GM10266 (cell line): ENCODE measurements around the gene TRHDE.

Experiments
- DNase-seq: peaks from one replicate; pipeline ENCODE4 v3.0.0; 2012; ENCODE audit errors: extremely low spot score
- TF ChIP-seq, protein P1 (sequence below): IDR thresholded peaks from 2 replicates; pipeline ENCODE4 v1.5.1; 2012; ENCODE audit warnings: mild to moderate bottlenecking, low read depth; ENCODE audit not compliant: control insufficient read depth, insufficient read depth; ENCODE audit errors: missing control alignments

TRHDE gene

DNA sequence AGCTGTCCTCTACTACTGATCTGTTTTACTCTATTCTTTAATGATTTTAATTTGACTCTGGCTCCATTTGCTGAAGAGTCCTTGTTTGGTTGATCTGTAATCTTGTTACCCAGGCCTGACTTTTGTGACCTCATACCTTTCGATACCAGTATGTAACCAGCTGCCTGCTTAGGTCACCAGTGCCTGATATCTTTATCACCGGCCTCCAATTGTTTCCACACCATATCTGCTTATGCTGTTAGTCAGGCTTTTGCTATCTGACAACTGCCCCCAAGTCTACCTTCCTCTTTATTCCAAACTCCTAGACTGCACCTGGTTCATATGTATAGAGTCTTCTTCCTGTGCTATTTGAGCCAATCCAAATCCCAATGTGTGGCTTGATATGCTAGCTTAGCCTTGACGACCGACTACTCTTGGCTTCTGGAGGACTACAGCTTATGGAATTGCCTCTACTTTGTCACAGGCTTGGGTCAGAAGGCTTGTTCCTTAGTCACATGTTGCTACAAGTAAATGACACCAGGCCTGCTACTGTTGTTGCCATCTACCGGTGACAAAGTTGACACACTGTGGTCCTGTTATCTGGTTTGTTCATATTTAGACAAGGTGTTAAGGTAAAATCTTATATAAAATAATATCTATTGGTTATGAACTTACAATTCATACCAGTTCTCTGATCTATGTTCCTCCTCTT lies 193.9 kb downstream of the TRHDE start:
- DNase-seq: no peak
- TF ChIP-seq, protein P1, sequence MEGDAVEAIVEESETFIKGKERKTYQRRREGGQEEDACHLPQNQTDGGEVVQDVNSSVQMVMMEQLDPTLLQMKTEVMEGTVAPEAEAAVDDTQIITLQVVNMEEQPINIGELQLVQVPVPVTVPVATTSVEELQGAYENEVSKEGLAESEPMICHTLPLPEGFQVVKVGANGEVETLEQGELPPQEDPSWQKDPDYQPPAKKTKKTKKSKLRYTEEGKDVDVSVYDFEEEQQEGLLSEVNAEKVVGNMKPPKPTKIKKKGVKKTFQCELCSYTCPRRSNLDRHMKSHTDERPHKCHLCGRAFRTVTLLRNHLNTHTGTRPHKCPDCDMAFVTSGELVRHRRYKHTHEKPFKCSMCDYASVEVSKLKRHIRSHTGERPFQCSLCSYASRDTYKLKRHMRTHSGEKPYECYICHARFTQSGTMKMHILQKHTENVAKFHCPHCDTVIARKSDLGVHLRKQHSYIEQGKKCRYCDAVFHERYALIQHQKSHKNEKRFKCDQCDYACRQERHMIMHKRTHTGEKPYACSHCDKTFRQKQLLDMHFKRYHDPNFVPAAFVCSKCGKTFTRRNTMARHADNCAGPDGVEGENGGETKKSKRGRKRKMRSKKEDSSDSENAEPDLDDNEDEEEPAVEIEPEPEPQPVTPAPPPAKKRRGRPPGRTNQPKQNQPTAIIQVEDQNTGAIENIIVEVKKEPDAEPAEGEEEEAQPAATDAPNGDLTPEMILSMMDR: no peak

DNA sequence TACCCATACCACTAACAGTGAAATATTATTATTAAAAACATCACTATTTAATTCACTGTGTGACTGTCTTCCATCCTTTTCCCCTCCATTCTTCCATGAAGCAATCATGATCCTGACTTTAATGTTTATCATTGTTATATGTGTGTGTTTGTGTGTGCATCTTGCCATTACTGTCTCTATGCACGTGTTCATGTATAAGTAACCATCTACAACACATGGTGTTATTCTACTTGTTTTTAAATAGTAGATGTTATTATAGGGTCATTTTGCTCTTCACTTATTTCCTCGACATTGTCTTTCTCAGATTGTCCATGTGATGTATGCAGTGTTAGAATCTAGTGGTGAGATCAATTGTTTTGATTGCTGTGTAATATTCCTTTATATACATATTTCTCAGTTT lies 195.8 kb downstream of the TRHDE start:
- DNase-seq: no peak
- TF ChIP-seq, protein P1: no peak

DNA sequence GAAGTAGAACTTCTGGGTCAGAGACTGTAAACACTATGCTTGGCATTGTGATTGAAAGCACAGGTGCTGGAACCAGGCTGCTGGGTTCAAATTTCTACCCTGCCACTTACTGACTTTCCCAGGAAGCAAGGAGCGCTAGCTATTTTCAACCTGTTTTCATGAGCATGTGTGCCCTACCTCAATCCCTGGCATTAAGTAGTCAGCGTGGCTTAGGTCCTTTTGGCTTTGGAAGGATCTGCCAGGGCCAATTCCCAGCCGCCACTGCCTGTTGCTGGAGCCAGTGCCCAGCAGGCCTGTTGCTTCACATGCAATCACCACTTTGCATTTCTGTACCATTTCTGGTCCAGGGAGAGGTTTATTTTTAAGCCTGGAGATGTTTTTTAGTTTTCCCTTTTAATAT lies 196.3 kb downstream of the TRHDE start:
- TF ChIP-seq, protein P1: no peak

DNA sequence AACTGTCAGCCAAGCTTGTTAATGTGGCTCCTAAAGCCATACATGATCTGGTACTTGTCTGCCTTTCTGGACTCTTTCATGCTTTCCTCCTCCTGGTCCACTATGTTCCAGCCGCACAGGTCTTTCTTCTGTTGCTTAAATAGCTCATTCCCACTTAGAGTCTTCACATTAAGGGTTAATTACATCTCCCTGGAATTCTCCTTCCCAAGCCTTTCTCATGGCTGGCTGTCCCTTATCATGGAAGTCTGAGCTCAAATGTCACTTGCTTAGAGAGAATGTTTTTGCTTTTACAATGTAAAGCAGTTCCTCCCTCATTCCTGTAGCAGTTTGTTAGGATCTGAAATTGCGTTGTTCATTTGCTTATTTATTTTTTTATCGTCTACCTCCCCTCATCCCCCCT lies 199.6 kb downstream of the TRHDE start:
- TF ChIP-seq, protein P1: no peak
- DNase-seq: no peak

More for the DNA sequence above, 196.3 kb downstream of the TRHDE start:
- no peak for DNase-seq

DNA sequence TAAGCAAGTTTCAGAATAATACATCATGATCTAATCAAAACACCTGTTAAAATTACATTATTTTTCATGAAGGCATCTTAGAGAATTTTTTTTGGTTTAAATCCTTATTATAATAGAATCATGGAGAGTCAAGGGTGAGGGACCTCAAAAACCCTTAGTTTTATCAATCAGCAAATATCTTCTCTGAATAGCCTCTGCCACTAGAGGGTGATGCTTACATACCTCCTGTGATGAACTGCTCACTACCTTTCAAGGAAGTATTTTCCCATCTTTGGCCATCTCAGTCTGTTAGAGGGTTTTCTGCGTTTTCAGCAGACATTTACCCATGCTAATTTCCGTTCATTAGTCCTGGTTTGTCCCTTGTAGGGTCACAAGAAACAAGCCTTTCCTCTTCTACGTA lies 200.2 kb downstream of the TRHDE start:
- TF ChIP-seq, protein P1: no peak
- DNase-seq: no peak

DNA sequence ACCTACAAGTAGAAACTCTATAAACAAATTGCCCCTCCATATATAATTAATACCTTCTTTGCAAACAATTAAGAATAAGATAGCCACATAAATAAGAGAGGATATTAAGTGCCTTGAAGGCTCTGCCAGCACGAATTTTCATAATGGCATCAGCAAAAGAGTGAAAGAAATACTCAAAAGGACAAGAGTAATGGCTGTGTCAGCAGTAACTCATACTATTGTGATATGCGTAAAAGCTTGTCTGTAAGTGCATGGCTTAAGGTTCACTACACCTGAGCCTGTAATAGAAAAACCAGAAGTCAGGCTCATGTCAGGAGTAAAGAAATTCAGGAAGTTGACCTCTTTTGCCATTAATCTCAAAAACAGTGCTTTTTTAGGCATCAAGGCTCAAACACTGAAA lies 204.1 kb downstream of the TRHDE start:
- no peak for DNase-seq
- TF ChIP-seq, protein P1: no peak

DNA sequence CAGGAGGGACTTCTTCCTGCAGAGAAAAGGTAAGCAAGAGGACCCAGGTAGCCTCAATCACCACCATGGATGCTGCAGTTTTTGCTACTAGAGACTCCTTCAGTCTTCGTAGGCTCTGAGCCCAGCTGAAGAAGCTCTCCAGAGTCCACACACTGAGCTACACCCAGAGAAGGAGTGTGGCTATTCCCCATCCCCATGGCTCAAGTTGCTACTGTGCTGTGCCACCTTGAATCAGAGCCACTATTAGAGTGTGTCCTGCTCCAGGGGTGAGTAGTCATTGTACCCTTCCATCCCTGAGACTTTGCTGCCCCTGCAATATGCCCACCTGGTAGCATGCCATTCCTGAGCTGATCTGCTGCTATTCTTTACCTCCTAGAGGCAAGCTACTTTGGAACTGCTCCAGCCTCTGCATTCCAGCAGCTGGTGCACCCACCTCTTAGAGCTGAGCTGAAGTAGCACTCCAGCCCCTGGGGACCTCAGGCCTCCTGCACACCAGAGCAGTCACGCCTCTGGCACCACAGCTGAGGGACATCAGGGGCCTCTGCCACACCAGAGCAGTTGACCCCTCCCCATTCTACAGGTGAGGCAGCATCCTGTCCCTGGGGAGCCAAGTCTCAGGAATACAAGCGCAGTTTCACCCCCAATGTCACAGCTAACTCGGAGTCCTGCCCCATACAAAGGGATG lies 213.0 kb downstream of the TRHDE start:
- TF ChIP-seq, protein P1: no peak
- DNase-seq: no peak
